Endothelial cell of umbilical vein (primary cell): Measurements from ENCODE around the gene PLEKHG7. TPM values are rescaled to one million over a fixed set of nuclear protein-coding genes. Genes with fewer than 3 reads are reported as not detected.

Experiments used
- BruUV-seq: library from RNA; stranded (reverse); fragments of 400-500 nt; replicated peaks from 2 replicates; lab custom pipeline; 2021; lab: Mats Ljungman, UMichigan
- CTCF ChIA-PET: fragments of 300-600, 350-600 bp; sonication (Branson Sonifier 250); formaldehyde crosslinking; loops from one replicate; lab custom pipeline; 2021; ENCODE audit warnings: antibody characterized with exemption, inconsistent platforms; lab: Charles Lee
- POLR2A ChIA-PET: fragments of 300-600, 350-600 bp; sonication (Branson Sonifier 250); formaldehyde crosslinking; loops from one replicate; lab custom pipeline; 2021; ENCODE audit warnings: antibody characterized with exemption, inconsistent platforms; lab: Charles Lee
- DNase-seq: peaks from one replicate; pipeline ENCODE4 v3.0.0-alpha.2; 2011; ENCODE audit warnings: low read depth, low spot score
- FAIRE-seq: peaks from 2 replicates; lab custom pipeline; 2011; peaks lifted over from hg19 to GRCh38; lab: Jason Lieb, UNC
- H2AFZ ChIP-seq: 2 replicates; pipeline ENCODE4 v1.6.0; 2012; ENCODE audit warnings: low read depth, low read length, control low read depth, inconsistent platforms
- H3K27ac ChIP-seq: 2 replicates; pipeline ENCODE4 v1.5.1; 2011; ENCODE audit warnings: low read depth, mild to moderate bottlenecking, control low read depth, low read length, moderate library complexity; ENCODE audit not compliant: insufficient read depth
- H3K27me3 ChIP-seq, 2 experiments: 2 replicates each; pipeline versions ENCODE4 v1.6.0 to v1.6.1; 2011; ENCODE audit warnings: low read length in 2 of 2, mixed read lengths in 1 of 2; ENCODE audit not compliant: control insufficient read depth in 2 of 2, insufficient read depth in 2 of 2
- H3K36me3 ChIP-seq, 2 experiments: 2 replicates in 1 of 2; 3 replicates in 1 of 2; pipeline ENCODE4 v1.5.1; 2011; ENCODE audit warnings: low read length in 2 of 2, mild to moderate bottlenecking in 1 of 2, moderate library complexity in 1 of 2; ENCODE audit not compliant: control insufficient read depth in 2 of 2, insufficient read depth in 2 of 2; ENCODE audit errors: extremely low read depth in 1 of 2
- H3K4me1 ChIP-seq: 3 replicates; pipeline ENCODE4 v1.5.1; 2011; ENCODE audit warnings: mild to moderate bottlenecking, low read length; ENCODE audit not compliant: control insufficient read depth, insufficient read depth; ENCODE audit errors: extremely low read depth
- H3K4me2 ChIP-seq: 2 replicates; pipeline ENCODE4 v1.6.1; 2011; ENCODE audit warnings: low read length, control low read depth, mixed read lengths; ENCODE audit not compliant: insufficient read depth
- H3K4me3 ChIP-seq, 3 experiments: fragments of 200-600 bp in 1 of 3; sonication (generic), shearing (Covaris generic) in 1 of 3; replicated peaks in 1 of 3; 2 replicates each; pipeline ENCODE4 v1.5.1; 2011 to 2016; ENCODE audit warnings: control low read depth in 3 of 3, low read length in 3 of 3, mild to moderate bottlenecking in 2 of 3, inconsistent platforms in 1 of 3, low read depth in 1 of 3, moderate library complexity in 1 of 3; ENCODE audit not compliant: insufficient read depth in 1 of 3
- H3K79me2 ChIP-seq: 2 replicates; pipeline ENCODE4 v1.6.0; 2012; ENCODE audit warnings: low read length, inconsistent platforms; ENCODE audit not compliant: control insufficient read depth, insufficient read depth
- H3K9ac ChIP-seq: replicated peaks from 2 replicates; pipeline ENCODE3; 2011; ENCODE audit warnings: low read length, control low read depth; ENCODE audit not compliant: insufficient read depth; ENCODE audit errors: extremely low read depth
- H3K9me1 ChIP-seq: replicated peaks from 3 replicates; pipeline ENCODE4 v1.6.0; 2011; ENCODE audit warnings: mild to moderate bottlenecking, low read length; ENCODE audit not compliant: control insufficient read depth, insufficient read depth; ENCODE audit errors: extremely low read depth
- H3K9me3 ChIP-seq: replicated peaks from 2 replicates; pipeline ENCODE4 v1.5.1; 2012; ENCODE audit warnings: low read length, inconsistent platforms; ENCODE audit not compliant: control insufficient read depth, insufficient read depth
- H4K20me1 ChIP-seq: replicated peaks from 2 replicates; pipeline ENCODE3; 2011; ENCODE audit warnings: mild to moderate bottlenecking, low read length; ENCODE audit not compliant: control insufficient read depth, insufficient read depth; ENCODE audit errors: extremely low read depth
- CTCF ChIP-seq, 2 donors: IDR thresholded peaks; 1 replicate in 1 of 2; 2 replicates in 1 of 2; pipeline ENCODE4 v1.5.1; 2011; ENCODE audit warnings: low read length in 2 of 2, mild to moderate bottlenecking in 2 of 2, moderate library complexity in 2 of 2, control low read depth in 1 of 2, inconsistent platforms in 1 of 2, low read depth in 1 of 2; ENCODE audit not compliant: insufficient read depth in 1 of 2; ENCODE audit errors: extremely low read depth in 1 of 2
- EZH2 ChIP-seq: IDR thresholded peaks from 2 replicates; pipeline ENCODE4 v1.6.1; 2012; ENCODE audit warnings: borderline replicate concordance, low read depth, mild to moderate bottlenecking, moderate library complexity, low read length, inconsistent platforms; ENCODE audit not compliant: severe bottlenecking
- FOS ChIP-seq: IDR thresholded peaks from 2 replicates; pipeline ENCODE4 v1.6.1; 2011; ENCODE audit warnings: mild to moderate bottlenecking, low read length, moderate library complexity, borderline replicate concordance; ENCODE audit not compliant: insufficient read depth
- GATA2 ChIP-seq: IDR thresholded peaks from 2 replicates; pipeline ENCODE4 v1.7.0; 2011; ENCODE audit warnings: low read depth, mild to moderate bottlenecking, moderate library complexity, mixed read lengths, low read length; ENCODE audit not compliant: insufficient read length, insufficient read depth
- JUN ChIP-seq: IDR thresholded peaks from 2 replicates; pipeline ENCODE4 v1.6.1; 2011; ENCODE audit warnings: borderline replicate concordance, low read depth; ENCODE audit not compliant: insufficient read length, insufficient read depth
- MAX ChIP-seq: IDR thresholded peaks from 2 replicates; pipeline ENCODE4 v1.6.1; 2011; ENCODE audit not compliant: insufficient read depth, insufficient read length
- MYC ChIP-seq: IDR thresholded peaks from one replicate; pipeline ENCODE4 v1.6.1; 2011; ENCODE audit warnings: mild to moderate bottlenecking, low read depth, low read length
- POLR2A ChIP-seq: IDR thresholded peaks from 2 replicates; pipeline ENCODE4 v1.6.1; 2012; ENCODE audit warnings: low read depth, mild to moderate bottlenecking, control low read depth, low read length
- POLR2AphosphoS5 ChIP-seq: IDR thresholded peaks from 2 replicates; pipeline ENCODE4 v1.6.1; 2012; ENCODE audit warnings: low read depth, mild to moderate bottlenecking, control low read depth, low read length, moderate library complexity; ENCODE audit not compliant: insufficient read depth
- dilution Hi-C: fragments of 300-500 bp; cut with MboI; formaldehyde crosslinking; loops from one replicate; pipeline ENCODE4 v1.15.0; 2019; ENCODE audit warnings: low sequenced_read_pairs; ENCODE audit not compliant: extremely low pct_ligation_motif_present
- intact Hi-C: fragments of 100-400 bp; cut with micrococcal nuclease; formaldehyde crosslinking; loops from one replicate; pipeline ENCODE4 v1.10.0; 2022
- polyA plus RNA-seq, 4 experiments: library from polyadenylated mRNA; depleted of rRNA in 3 of 4; stranded (reverse) in 3 of 4; unstranded in 1 of 4; fragments of >200 nt; gene quantifications; 2 replicates each; pipeline versions ENCODE4 v1.2.1 to v1.2.3, GENCODE V29; 2011 to 2012; ENCODE audit warnings: missing spikeins in 1 of 4
- total RNA-seq: library from RNA; stranded (reverse); gene quantifications from 2 replicates; pipeline ENCODE4 v1.2.3, GENCODE V29; 2021

The PLEKHG7 gene
- total and polyA plus RNA-seq, 2 donors (not counting 3 experiments of a cell fraction or from before 2014, with no cell fraction given), result not detected

- no peak for FAIRE-seq
- peaks cover 15% of the 10 kb centered on the region for H3K4me1 ChIP-seq
- intact Hi-C loops (no loop called here), dilution Hi-C loops (no loop called here)
- no peak overlapping the region for H3K4me2 ChIP-seq
- ChIA-PET POLR2A (no interaction called here), CTCF (interaction anchor here (1.4 kb wide), 1 partner anchor 37 kb away, joined by 3 read pairs; no protein-coding TSS in a partner anchor)
- no peak overlapping the region for H3K9ac ChIP-seq
- H3K4me3 ChIP-seq, result no peak overlapping the region
- no peaks in the 10 kb centered on the region for H4K20me1 ChIP-seq
- BruUV-seq, result TSS peak; percentile 12
- peaks cover 0 to 7% of the 10 kb centered on the region in 2 experiments for H3K36me3 ChIP-seq
- no peaks in the 10 kb centered on the region for H3K27me3 ChIP-seq
- no peak overlapping the region for H2AFZ ChIP-seq
- no peak overlapping the region for H3K27ac ChIP-seq
- DNase-seq, result no peak
- H3K79me2 ChIP-seq, result no peaks in the 10 kb centered on the region
- TF ChIP-seq MAX (no peak), GATA2 (no peak), POLR2AphosphoS5 (no peak), EZH2 (no peak), CTCF (IDR thresholded peaks at IDR 0.05; ENCODE audit: extremely low read depth in 1 of 2, insufficient read depth in 1 of 2, low read depth in 1 of 2, low read length in 2 of 2) (no peak), POLR2A (no peak), MYC (no peak), JUN (no peak), FOS (no peak)
- no peaks in the 10 kb centered on the region for H3K9me1 ChIP-seq
- H3K9me3 ChIP-seq, result no peaks in the 10 kb centered on the region
Observed at GRCh38 chr12:92775416-92775815, 72.6 kb downstream of the PLEKHG7 start.
